IMR-90 (cell line): ENCODE results near the gene MTM1. TPM values are rescaled to one million over a fixed set of nuclear protein-coding genes. Genes with fewer than 3 reads are reported as not detected.

Source experiments
- ATAC-seq: fragments of 200-7000 bp; cut with Tn5 transposase; 2 replicates; pipeline ENCODE4 v1.9.1; 2020; ENCODE audit warnings: low read depth, mild to moderate bottlenecking, moderate library complexity
- BruUV-seq: library from RNA; stranded (reverse); fragments of 400-500 nt; replicated peaks from 2 replicates; lab custom pipeline; 2021; lab: Mats Ljungman, UMichigan
- CTCF ChIA-PET: fragments of 300-600 bp; formaldehyde crosslinking; extraction: SDS; loops from one replicate; lab custom pipeline; 2021; ENCODE audit warnings: antibody characterized with exemption; lab: Yijun Ruan, JAX
- POLR2A ChIA-PET: fragments of 300-600 bp; sonication (Branson Sonifier 250); formaldehyde crosslinking; loops from one replicate; lab custom pipeline; 2022; ENCODE audit warnings: antibody characterized with exemption; ENCODE audit not compliant: unreplicated experiment; lab: Charles Lee
- DNase-seq: peaks from one replicate; pipeline ENCODE4 v3.0.0; 2013
- H2AFZ ChIP-seq: replicated peaks from 2 replicates; pipeline ENCODE3; 2013; ENCODE audit warnings: low read length, mild to moderate bottlenecking; ENCODE audit not compliant: poor library complexity
- H2AK5ac ChIP-seq: 2 replicates; pipeline ENCODE4 v1.6.1; 2013; ENCODE audit warnings: low read depth, low read length, inconsistent platforms
- H2AK9ac ChIP-seq: replicated peaks from 2 replicates; pipeline ENCODE3; 2013; ENCODE audit warnings: mild to moderate bottlenecking, low read depth, low read length, moderate library complexity; ENCODE audit not compliant: poor library complexity
- H2BK120ac ChIP-seq: 2 replicates; pipeline ENCODE4 v1.6.1; 2013; ENCODE audit warnings: low read depth, low read length, inconsistent platforms
- H2BK15ac ChIP-seq: 3 replicates; pipeline ENCODE4 v1.6.1; 2013; ENCODE audit warnings: low read depth, low read length, inconsistent platforms
- H2BK20ac ChIP-seq: 2 replicates; pipeline ENCODE4 v1.6.1; 2013; ENCODE audit warnings: low read depth, mild to moderate bottlenecking, inconsistent platforms, low read length, moderate library complexity
- H2BK5ac ChIP-seq: 2 replicates; pipeline ENCODE4 v1.6.1; 2013; ENCODE audit warnings: mild to moderate bottlenecking, low read depth, low read length, inconsistent platforms; ENCODE audit not compliant: poor library complexity, severe bottlenecking
- H3K14ac ChIP-seq: replicated peaks from 2 replicates; pipeline ENCODE4 v1.6.1; 2013; ENCODE audit warnings: low read depth, low read length, inconsistent platforms
- H3K18ac ChIP-seq: 2 replicates; pipeline ENCODE4 v1.6.1; 2013; ENCODE audit warnings: low read depth, low read length, control low read depth
- H3K23ac ChIP-seq: 2 replicates; pipeline ENCODE4 v1.6.1; 2013; ENCODE audit warnings: low read depth, low read length, inconsistent platforms
- H3K27ac ChIP-seq: 2 replicates; pipeline ENCODE4 v1.5.1; 2013; ENCODE audit warnings: mild to moderate bottlenecking, control low read depth, low read length; ENCODE audit not compliant: insufficient read depth
- H3K27me3 ChIP-seq: 2 replicates; pipeline ENCODE4 v1.6.1; 2013; ENCODE audit warnings: low read length; ENCODE audit not compliant: control insufficient read depth, insufficient read depth
- H3K36me3 ChIP-seq: 2 replicates; pipeline ENCODE4 v1.6.1; 2013; ENCODE audit warnings: low read length, mixed read lengths; ENCODE audit not compliant: control insufficient read depth, insufficient read depth
- H3K4ac ChIP-seq: 2 replicates; pipeline ENCODE4 v1.6.1; 2013; ENCODE audit warnings: low read depth, low read length, inconsistent platforms
- H3K4me1 ChIP-seq: 2 replicates; pipeline ENCODE4 v1.6.1; 2013; ENCODE audit warnings: low read length, mixed read lengths; ENCODE audit not compliant: control insufficient read depth, insufficient read depth
- H3K4me2 ChIP-seq: 2 replicates; pipeline ENCODE4 v1.6.1; 2013; ENCODE audit warnings: low read depth, mild to moderate bottlenecking, control low read depth, low read length, moderate library complexity
- H3K4me3 ChIP-seq: 2 replicates; pipeline ENCODE4 v1.5.1; 2013; ENCODE audit warnings: low read depth, mild to moderate bottlenecking, control low read depth, low read length, moderate library complexity; ENCODE audit not compliant: insufficient read depth
- H3K56ac ChIP-seq: 2 replicates; pipeline ENCODE4 v1.6.1; 2013; ENCODE audit warnings: low read length, inconsistent platforms; ENCODE audit not compliant: insufficient read depth; ENCODE audit errors: extremely low read depth
- H3K79me1 ChIP-seq, 2 experiments: 2 replicates each; pipeline ENCODE4 v1.6.1; 2013; ENCODE audit warnings: low read length in 2 of 2, inconsistent platforms in 1 of 2, low read depth in 1 of 2
- H3K9ac ChIP-seq: 2 replicates; pipeline ENCODE4 v1.6.1; 2013; ENCODE audit warnings: low read depth, low read length, control low read depth
- H3K9me1 ChIP-seq: 2 replicates; pipeline ENCODE4 v1.6.1; 2013; ENCODE audit warnings: low read length, inconsistent platforms; ENCODE audit not compliant: insufficient read depth
- H3K9me3 ChIP-seq: 2 replicates; pipeline ENCODE4 v1.6.1; 2013; ENCODE audit warnings: low read length; ENCODE audit not compliant: control insufficient read depth, insufficient read depth
- H4K20me1 ChIP-seq: 2 replicates; pipeline ENCODE4 v1.6.1; 2013; ENCODE audit warnings: low read length, inconsistent platforms; ENCODE audit not compliant: insufficient read depth
- H4K5ac ChIP-seq: 2 replicates; pipeline ENCODE4 v1.6.1; 2013; ENCODE audit warnings: mild to moderate bottlenecking, low read depth, low read length, control low read depth
- H4K8ac ChIP-seq, 2 experiments: 2 replicates each; pipeline ENCODE4 v1.6.1; 2013; ENCODE audit warnings: low read depth in 2 of 2, low read length in 2 of 2, control low read depth in 1 of 2, inconsistent platforms in 1 of 2
- H4K91ac ChIP-seq: 2 replicates; pipeline ENCODE4 v1.6.1; 2013; ENCODE audit warnings: low read depth, low read length, inconsistent platforms; ENCODE audit not compliant: insufficient read depth
- BHLHE40 ChIP-seq: fragments of 150-350 bp; IDR thresholded peaks from 2 replicates; pipeline ENCODE4 v1.6.1; 2016; ENCODE audit warnings: mild to moderate bottlenecking, low read depth, low read length
- CHD1 ChIP-seq: IDR thresholded peaks from 2 replicates; pipeline ENCODE4 v1.6.1; 2012; ENCODE audit warnings: low read depth, low read length, improper control_type of control experiment
- RFX5 ChIP-seq: IDR thresholded peaks from 2 replicates; pipeline ENCODE4 v1.8.0; 2012; ENCODE audit warnings: low read depth, mild to moderate bottlenecking, low read length, moderate library complexity
- WGBS, 2 experiments: methylation state at CpG; one replicate each; pipeline versions ENCODE4 v1.1.5 to v1.1.7; 2013; ENCODE audit warnings: missing lambda C conversion rate in 2 of 2; ENCODE audit not compliant: insufficient read length in 1 of 2; ENCODE audit errors: extremely low coverage in 2 of 2; 5-methylcytosine and 5-hydroxymethylcytosine counted together
- dilution Hi-C: fragments of 300-500 bp; cut with HindIII; formaldehyde crosslinking; loops from one replicate; pipeline ENCODE4 v1.14.3; 2018; ENCODE audit warnings: low sequenced_read_pairs; ENCODE audit not compliant: unreplicated experiment
- in situ Hi-C: fragments of 300-500 bp; cut with MboI; formaldehyde crosslinking; loops from 3 replicates; pipeline ENCODE4 v1.14.3; 2019; ENCODE audit warnings: low sequenced_read_pairs, inconsistent platforms, mixed read lengths
- intact Hi-C: fragments of 100-400 bp; cut with micrococcal nuclease; formaldehyde crosslinking; loops from 2 replicates; pipeline ENCODE4 v1.10.0; 2022
- polyA plus RNA-seq, 3 experiments: library from polyadenylated mRNA; depleted of rRNA; stranded (reverse); fragments of >200 nt; gene quantifications; 2 replicates each; pipeline ENCODE4 v1.2.3, GENCODE V29; 2012; ENCODE audit warnings: low replicate concordance in 1 of 3
- total RNA-seq: library from RNA; depleted of rRNA; stranded (reverse); fragments of >200 nt; gene quantifications from 2 replicates; pipeline ENCODE4 v1.2.3, GENCODE V29; 2012

Gene MTM1
- total and polyA plus RNA-seq, 2 of the 4 experiments (the other 2 are of a cell fraction) = 3.8 to 5.6 TPM

GRCh38 chrX:150621652-150622051 lies 53.2 kb downstream of the MTM1 start:
- Histone ChIP-seq H3K27me3 (no peaks in the 10 kb centered on the region), H2BK5ac (no peak overlapping the region), H3K4ac (no peak overlapping the region), H3K4me2 (no peak overlapping the region), H4K91ac (no peak overlapping the region), H3K9ac (no peak overlapping the region), H3K9me1 (no peaks in the 10 kb centered on the region), H3K9me3 (no peaks in the 10 kb centered on the region), H4K5ac (no peak overlapping the region), H2BK120ac (no peak overlapping the region), H2AK9ac (no peak overlapping the region), H3K4me3 (no peak overlapping the region), H3K23ac (no peak overlapping the region), H4K8ac (no peak overlapping the region), H3K36me3 (0 out of 2 replicates have a peak, but pooled peaks cover 1% of the 10 kb centered on the region), H2AK5ac (no peak overlapping the region), H3K79me1 (no peaks in the 10 kb centered on the region), H3K56ac (no peak overlapping the region), H3K4me1 (no peaks in the 10 kb centered on the region), H3K14ac (no peak overlapping the region), H3K27ac (no peak overlapping the region), H4K20me1 (no peaks in the 10 kb centered on the region), H2BK15ac (no peak overlapping the region), H2AFZ (no peak overlapping the region), H3K18ac (no peak overlapping the region), H2BK20ac (no peak overlapping the region)
- ChIA-PET CTCF (no interaction called here), POLR2A (no interaction called here)
- ATAC-seq (no peak), DNase-seq (no peak)
- no CpG with 5 or more reads among the region's 2 CpGs for WGBS, 2 experiments
- BruUV-seq = no TSS peak
- in situ Hi-C loops = no loop called here
- no peak for TF ChIP-seq CHD1
- no peak for TF ChIP-seq BHLHE40
- TF ChIP-seq RFX5 = no peak
- dilution Hi-C loops = no loop called here
- intact Hi-C loops = no loop called here
